K562 (cell line): ENCODE results near the gene C16orf90. TPM values are rescaled to one million over a fixed set of nuclear protein-coding genes. Genes with fewer than 3 reads are reported as not detected.
A peak's percentile ranks its signal among the peaks of the same experiment; 100 is the strongest.

Experiments used
- BMI1 ChIP-seq: fragments of 150-350 bp; IDR thresholded peaks from 2 replicates; pipeline ENCODE4 v1.6.1; 2014; ENCODE audit warnings: low read length
- CXXC5 ChIP-seq: fragments of 250-450 bp; sonication (Bioruptor Pico); IDR thresholded peaks from 2 replicates; pipeline ENCODE4 v1.8.0; 2022; ENCODE audit warnings: inconsistent platforms, mild to moderate bottlenecking, moderate library complexity
- DMBX1 ChIP-seq: fragments of 250-450 bp; sonication (Bioruptor Pico); IDR thresholded peaks from 2 replicates; pipeline ENCODE4 v1.8.0; 2022; ENCODE audit warnings: inconsistent platforms, mild to moderate bottlenecking, moderate library complexity, borderline replicate concordance
- HBP1 ChIP-seq: fragments of 450-650 bp; formaldehyde crosslinking; IDR thresholded peaks from 2 replicates; pipeline ENCODE4 v1.4.0; 2022; ENCODE audit warnings: missing genetic modification characterization
- KDM4B ChIP-seq, 2 experiments: fragments of 450-650 bp in 1 of 2; sonication (generic) in 1 of 2; IDR thresholded peaks; 2 replicates each; pipeline ENCODE4 v1.6.1; 2016 to 2017; ENCODE audit warnings: borderline replicate concordance in 2 of 2, antibody characterized with exemption in 1 of 2, low read depth in 1 of 2, mild to moderate bottlenecking in 1 of 2
- MITF ChIP-seq: IDR thresholded peaks from 2 replicates; pipeline ENCODE4 v1.6.1; 2014; ENCODE audit warnings: antibody characterized with exemption
- NR4A1 ChIP-seq, 2 experiments: fragments of 250-450 bp in 1 of 2; fragments of 450-650 bp in 1 of 2; sonication (Bioruptor Pico) in 1 of 2; IDR thresholded peaks; 2 replicates each; pipeline versions ENCODE4 v1.4.0 to v1.6.1; 2016 to 2020; ENCODE audit warnings: mild to moderate bottlenecking in 2 of 2, missing compliant biosample characterization in 1 of 2, missing genetic modification characterization in 1 of 2, moderate library complexity in 1 of 2
- ZBTB11 ChIP-seq, 3 experiments: fragments of 200-800 bp in 1 of 3; fragments of 250-450 bp in 1 of 3; fragments of 450-650 bp in 1 of 3; sonication (Bioruptor Pico) in 1 of 3; sonication (Bioruptor generic) in 1 of 3; formaldehyde crosslinking in 1 of 3; IDR thresholded peaks; 2 replicates each; pipeline versions ENCODE4 v1.6.1 to v1.8.0; 2016 to 2022; ENCODE audit warnings: mild to moderate bottlenecking in 2 of 3, missing genetic modification characterization in 2 of 3, missing compliant biosample characterization in 1 of 3, moderate library complexity in 1 of 3
- ZNF77 ChIP-seq: fragments of 250-450 bp; sonication (Bioruptor Pico); IDR thresholded peaks from 2 replicates; pipeline ENCODE4 v1.5.0; 2020
- ZNF778 ChIP-seq: fragments of 450-650 bp; formaldehyde crosslinking; IDR thresholded peaks from 2 replicates; pipeline ENCODE4 v1.4.0; 2020; ENCODE audit warnings: mild to moderate bottlenecking, moderate library complexity
- ZSCAN29 ChIP-seq: fragments of 450-650 bp; IDR thresholded peaks from 2 replicates; pipeline ENCODE4 v1.6.1; 2017
- polyA plus RNA-seq, 8 experiments: library from polyadenylated mRNA; depleted of rRNA in 4 of 8; stranded (reverse) in 5 of 8; unstranded in 3 of 8; fragments of >200 nt; fragmentation: Nextera tagmentation in 2 of 8; fragmentation: Illumina TruSeq in 1 of 8; extraction: Ambion mirVana in 2 of 8; extraction: Trizol in 1 of 8; gene quantifications; 2 replicates each; pipeline versions ENCODE4 v1.2.1 to v1.2.3, GENCODE V29; 2011 to 2014; ENCODE audit warnings: inconsistent platforms in 1 of 8, missing spikeins in 1 of 8
- total RNA-seq, 7 experiments: library from RNA; depleted of rRNA in 6 of 7; stranded (reverse); fragments of >200 nt in 6 of 7; fragmentation: Illumina TruSeq in 2 of 7; extraction: Trizol in 2 of 7; gene quantifications; 2 replicates each; pipeline versions ENCODE4 v1.2.1 to v1.2.3, GENCODE V29; 2011 to 2021; ENCODE audit warnings: low replicate concordance in 1 of 7
- TF ChIP-seq, protein P1 (sequence below): fragments of 450-650 bp; formaldehyde crosslinking; IDR thresholded peaks from 2 replicates; pipeline ENCODE4 v1.4.0; 2020; ENCODE audit warnings: mild to moderate bottlenecking, moderate library complexity
- TF ChIP-seq, protein P2 (sequence below): sonication (generic); formaldehyde crosslinking; IDR thresholded peaks from 2 replicates; pipeline ENCODE4 v1.5.0; 2020; ENCODE audit warnings: missing genetic modification reagents
- TF ChIP-seq, protein P3 (sequence below): fragments of 250-450 bp; sonication (Bioruptor Pico); IDR thresholded peaks from 2 replicates; pipeline ENCODE4 v1.4.0; 2020

Gene C16orf90
- total and polyA plus RNA-seq, 9 of the 15 experiments (the other 6 are each of a cell fraction or from before 2014, with no cell fraction given) = not detected

- TF ChIP-seq BMI1 (no peak), CXXC5 (CRISPR knock-in tag) (peak; percentile 96), DMBX1 (CRISPR knock-in tag) (0 out of 2 replicates have a peak, but pooled peaks have one; percentile 50), ZNF77 (CRISPR knock-in tag) (no peak), KDM4B (IDR thresholded peaks at IDR 0.05; ENCODE audit: borderline replicate concordance in 2 of 2, low read depth in 1 of 2) (peak in 1 of 2 experiments; percentile 88; a peak in 2 of 4 replicates), NR4A1 (CRISPR knock-in tag; IDR thresholded peaks at IDR 0.05) (peak; percentile 74; the same call in 1 of the 2 replicates), NR4A1 (tag; IDR thresholded peaks at IDR 0.05) (peak; percentile 75), HBP1 (CRISPR knock-in tag) (no peak), ZSCAN29 (no peak), MITF (no peak), ZNF778 (CRISPR knock-in tag) (no peak), ZBTB11 (CRISPR knock-in tag; IDR thresholded peaks at IDR 0.05) (peak in 2 of 3 experiments; percentile 68 to 92; a peak in 5 of 6 replicates)
- TF ChIP-seq, protein P1, sequence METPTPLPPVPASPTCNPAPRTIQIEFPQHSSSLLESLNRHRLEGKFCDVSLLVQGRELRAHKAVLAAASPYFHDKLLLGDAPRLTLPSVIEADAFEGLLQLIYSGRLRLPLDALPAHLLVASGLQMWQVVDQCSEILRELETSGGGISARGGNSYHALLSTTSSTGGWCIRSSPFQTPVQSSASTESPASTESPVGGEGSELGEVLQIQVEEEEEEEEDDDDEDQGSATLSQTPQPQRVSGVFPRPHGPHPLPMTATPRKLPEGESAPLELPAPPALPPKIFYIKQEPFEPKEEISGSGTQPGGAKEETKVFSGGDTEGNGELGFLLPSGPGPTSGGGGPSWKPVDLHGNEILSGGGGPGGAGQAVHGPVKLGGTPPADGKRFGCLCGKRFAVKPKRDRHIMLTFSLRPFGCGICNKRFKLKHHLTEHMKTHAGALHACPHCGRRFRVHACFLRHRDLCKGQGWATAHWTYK (CRISPR knock-in tag) = peak; percentile 78
- TF ChIP-seq, protein P2, sequence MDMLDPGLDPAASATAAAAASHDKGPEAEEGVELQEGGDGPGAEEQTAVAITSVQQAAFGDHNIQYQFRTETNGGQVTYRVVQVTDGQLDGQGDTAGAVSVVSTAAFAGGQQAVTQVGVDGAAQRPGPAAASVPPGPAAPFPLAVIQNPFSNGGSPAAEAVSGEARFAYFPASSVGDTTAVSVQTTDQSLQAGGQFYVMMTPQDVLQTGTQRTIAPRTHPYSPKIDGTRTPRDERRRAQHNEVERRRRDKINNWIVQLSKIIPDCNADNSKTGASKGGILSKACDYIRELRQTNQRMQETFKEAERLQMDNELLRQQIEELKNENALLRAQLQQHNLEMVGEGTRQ (CRISPR knock-in tag) = peak; percentile 90
- TF ChIP-seq, protein P3, sequence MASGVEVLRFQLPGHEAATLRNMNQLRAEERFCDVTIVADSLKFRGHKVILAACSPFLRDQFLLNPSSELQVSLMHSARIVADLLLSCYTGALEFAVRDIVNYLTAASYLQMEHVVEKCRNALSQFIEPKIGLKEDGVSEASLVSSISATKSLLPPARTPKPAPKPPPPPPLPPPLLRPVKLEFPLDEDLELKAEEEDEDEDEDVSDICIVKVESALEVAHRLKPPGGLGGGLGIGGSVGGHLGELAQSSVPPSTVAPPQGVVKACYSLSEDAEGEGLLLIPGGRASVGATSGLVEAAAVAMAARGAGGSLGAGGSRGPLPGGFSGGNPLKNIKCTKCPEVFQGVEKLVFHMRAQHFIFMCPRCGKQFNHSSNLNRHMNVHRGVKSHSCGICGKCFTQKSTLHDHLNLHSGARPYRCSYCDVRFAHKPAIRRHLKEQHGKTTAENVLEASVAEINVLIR (CRISPR knock-in tag) = 0 out of 2 replicates have a peak, but pooled peaks have one; percentile 14
These were observed 37.6 kb downstream of the C16orf90 start (continued) for GRCh38 chr16:3457434-3458252.
